Esophagus muscularis mucosa (tissue), 4 donors: ENCODE measurements around the gene GYPC.

ENCODE experiments used
- CTCF ChIP-seq, 3 experiments: fragments of 200-600 bp in 2 of 3; fragments of 450-650 bp in 1 of 3; sonication (generic) in 2 of 3; IDR thresholded peaks; one replicate each; pipeline ENCODE4 v1.5.1; 2017 to 2019; ENCODE audit warnings: antibody characterized with exemption in 3 of 3, mild to moderate bottlenecking in 2 of 3, moderate library complexity in 1 of 3
- EP300 ChIP-seq: sonication (generic); formaldehyde crosslinking; IDR thresholded peaks from one replicate; pipeline ENCODE4 v1.6.1; 2017; ENCODE audit warnings: antibody characterized with exemption
- POLR2A ChIP-seq: fragments of 450-650 bp; IDR thresholded peaks from one replicate; pipeline ENCODE4 v1.6.1; 2017; ENCODE audit warnings: antibody characterized with exemption, moderate library complexity, mild to moderate bottlenecking, low read depth

DNA sequence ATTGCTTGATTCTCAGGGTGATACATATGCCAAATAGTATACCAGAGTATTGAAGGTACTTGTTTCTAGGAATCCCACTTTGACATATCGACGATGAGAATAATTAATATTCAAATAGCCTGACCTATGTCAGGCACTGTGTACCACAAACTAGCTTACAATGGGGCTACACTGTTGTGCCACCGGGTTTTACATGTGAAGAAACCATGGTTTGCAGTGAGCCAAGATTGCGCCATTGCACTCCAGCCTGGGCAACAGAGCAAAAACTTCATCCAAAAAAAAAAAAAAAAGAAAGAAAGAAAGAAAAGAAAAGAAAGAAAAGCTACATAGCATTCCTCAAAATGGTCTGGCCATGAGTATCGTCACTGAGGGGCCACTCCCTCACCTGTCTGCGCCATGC, 25.5 kb downstream of the GYPC start:
- TF ChIP-seq POLR2A (no peak), EP300 (no peak), CTCF (IDR thresholded peaks at IDR 0.05) (no peak)
